BLaER1 treated with 17β-estradiol and CSF1 and Interleukin-3, amounts not matched to agents 10 nM and 100 nM (cell line): ENCODE results near the gene ZFAND5.

ENCODE experiments used
- H3K27ac ChIP-seq, 11 experiments: shearing (Covaris generic); formaldehyde crosslinking; 2 replicates each; pipeline ENCODE4 v1.8.1; 2022
- H3K27me3 ChIP-seq, 11 experiments: shearing (Covaris generic); formaldehyde crosslinking; 2 replicates each; pipeline ENCODE4 v1.8.1; 2022
- H3K36me3 ChIP-seq, 11 experiments: shearing (Covaris generic); formaldehyde crosslinking; 2 replicates each; pipeline ENCODE4 v1.8.1; 2022
- H3K4me1 ChIP-seq, 10 experiments: shearing (Covaris generic); formaldehyde crosslinking; 2 replicates each; pipeline ENCODE4 v1.8.1; 2022
- H3K4me2 ChIP-seq, 11 experiments: shearing (Covaris generic); formaldehyde crosslinking; 2 replicates each; pipeline ENCODE4 v1.8.1; 2022
- H3K4me3 ChIP-seq, 10 experiments: shearing (Covaris generic); formaldehyde crosslinking; 2 replicates each; pipeline ENCODE4 v1.8.1; 2022
- H3K9ac ChIP-seq, 11 experiments: shearing (Covaris generic); formaldehyde crosslinking; 2 replicates each; pipeline ENCODE4 v1.8.1; 2022
- H3K9me3 ChIP-seq, 11 experiments: shearing (Covaris generic); formaldehyde crosslinking; replicated peaks in 1 of 11; 2 replicates each; pipeline ENCODE4 v1.8.1; 2022
- H4K20me1 ChIP-seq, 11 experiments: shearing (Covaris generic); formaldehyde crosslinking; 2 replicates each; pipeline ENCODE4 v1.8.1; 2022
- Cebpa-rat ChIP-seq, 11 experiments: shearing (Covaris generic); IDR thresholded peaks; 2 replicates each; pipeline ENCODE4 v1.8.1; 2022

The ZFAND5 gene

DNA sequence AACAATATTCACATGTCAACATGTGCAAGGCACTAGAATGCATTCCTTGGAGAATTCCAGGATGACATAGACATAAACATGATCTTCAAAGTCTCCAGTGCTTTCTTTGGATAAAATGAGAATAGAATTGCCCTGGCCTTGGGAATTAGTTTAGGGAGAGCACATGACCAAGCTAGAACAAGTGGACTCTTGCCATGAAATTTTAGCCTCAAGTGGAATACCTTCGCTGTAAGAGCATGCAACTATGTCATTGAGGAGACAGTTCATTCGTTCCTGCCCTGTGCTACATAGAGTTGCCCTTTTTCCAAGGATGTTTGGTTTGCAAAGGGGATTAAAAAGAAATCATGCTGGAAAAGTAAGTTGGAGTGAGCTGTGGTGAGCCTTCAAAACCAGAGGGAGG lies 42.7 kb downstream of the ZFAND5 start:
- Histone ChIP-seq H3K4me2 (no peak overlapping the region), H3K27me3 (no peaks in the 10 kb centered on the region), H3K9me3 (peaks cover 0 to 6% (median 0%) of the 10 kb centered on the region in 11 experiments; a peak in 8 of 22 replicates), H3K36me3 (no peaks in the 10 kb centered on the region), H3K4me1 (peaks cover 0 to 13% (median 4%) of the 10 kb centered on the region in 10 experiments; a peak in 10 of 20 replicates), H4K20me1 (no peaks in the 10 kb centered on the region), H3K27ac (no peak overlapping the region), H3K4me3 (no peak overlapping the region), H3K9ac (no peak overlapping the region)
- no peak for TF ChIP-seq Cebpa-rat (IDR thresholded peaks at IDR 0.05)

DNA sequence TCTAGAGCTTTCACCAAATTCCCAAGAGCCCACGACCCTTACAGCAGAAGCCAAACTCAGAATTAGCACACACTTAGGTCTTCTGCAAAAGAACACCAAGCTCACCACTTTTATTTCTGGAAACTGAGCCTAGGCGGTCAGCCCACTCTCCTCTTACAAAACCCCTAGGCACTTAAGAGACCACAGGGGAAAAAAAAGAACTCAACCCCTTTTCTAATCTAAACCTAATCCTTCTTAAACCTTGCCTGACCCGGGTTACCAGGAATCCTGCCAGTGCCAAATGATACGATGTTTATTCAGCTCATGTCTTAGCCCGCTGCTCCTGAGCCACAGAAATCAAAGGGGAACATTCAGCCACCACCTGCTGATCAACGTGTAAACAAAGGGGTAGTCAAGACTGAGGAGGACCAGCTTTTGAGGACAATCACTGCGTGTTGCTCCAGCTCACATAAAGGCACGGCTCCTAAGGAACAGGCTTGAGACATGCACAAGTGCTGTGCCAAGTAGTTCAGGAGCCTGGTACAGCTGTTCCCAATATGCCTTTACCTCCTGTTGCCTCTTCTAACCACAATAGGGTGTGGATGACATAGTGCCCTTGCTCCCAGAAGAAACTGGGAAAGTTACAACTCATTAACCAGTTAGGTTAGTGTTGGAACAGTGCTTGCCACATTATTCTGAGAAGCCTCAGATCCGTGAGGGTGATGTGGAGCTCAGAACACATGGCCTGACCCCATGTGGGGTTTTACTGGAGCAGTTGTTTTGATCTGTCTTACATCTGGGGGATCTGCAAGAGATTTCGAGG lies 49.3 kb downstream of the ZFAND5 start:
- Histone ChIP-seq H3K27ac (peak overlapping the region in 10 of 11 experiments; percentile 32 to 82 (median 76); a peak in 20 of 22 replicates), H3K9ac (peak overlapping the region; percentile 18 to 75 (median 61); a peak in 21 of 22 replicates)

DNA sequence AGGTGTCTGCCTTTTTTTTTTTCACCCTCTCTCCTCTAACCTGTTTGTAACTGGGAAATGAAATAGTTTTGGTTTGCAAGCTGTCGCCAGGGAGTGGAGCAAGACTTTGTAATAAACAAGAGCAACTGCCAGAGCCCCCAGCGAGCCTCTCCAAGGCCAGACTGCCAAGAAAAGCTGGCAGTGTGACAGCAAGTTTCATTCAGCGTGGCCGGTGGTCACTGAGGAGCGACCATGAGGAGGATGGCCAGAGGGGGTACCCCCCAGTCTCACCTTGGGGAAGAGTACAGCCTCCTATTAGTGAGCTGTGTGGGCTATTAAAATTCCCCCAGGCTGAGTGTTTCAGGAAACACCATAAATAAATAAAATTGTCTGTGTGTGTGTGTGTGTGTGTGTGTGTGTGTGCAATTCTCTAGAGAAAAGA lies 49.9 kb downstream of the ZFAND5 start:
- Histone ChIP-seq H4K20me1 (no peaks in the 10 kb centered on the region), H3K4me3 (peak overlapping the region in 8 of 10 experiments; percentile 15 to 48 (median 30); a peak in 11 of 20 replicates), H3K4me2 (peak overlapping the region; percentile 73 to 85 (median 82)), H3K9me3 (no peaks in the 10 kb centered on the region), H3K9ac (peak overlapping the region; percentile 18 to 75 (median 61); a peak in 20 of 22 replicates), H3K4me1 (peaks cover 38 to 59% (median 41%) of the 10 kb centered on the region in 10 experiments), H3K27me3 (no peaks in the 10 kb centered on the region), H3K27ac (peak overlapping the region in 10 of 11 experiments; percentile 32 to 82 (median 76); a peak in 20 of 22 replicates), H3K36me3 (no peaks in the 10 kb centered on the region)
- TF ChIP-seq Cebpa-rat (IDR thresholded peaks at IDR 0.05) = peak in 1 of 11 experiments; percentile 31; a peak in 2 of 22 replicates

More for the DNA sequence above, 49.3 kb downstream of the ZFAND5 start:
- peak in 3 of 11 experiments; percentile 5 to 63 (median 38); a peak in 2 of 22 replicates for TF ChIP-seq Cebpa-rat (IDR thresholded peaks at IDR 0.05)
- Histone ChIP-seq H4K20me1 (no peaks in the 10 kb centered on the region), H3K36me3 (no peaks in the 10 kb centered on the region), H3K27me3 (no peaks in the 10 kb centered on the region), H3K9me3 (no peaks in the 10 kb centered on the region), H3K4me3 (peak overlapping the region in 8 of 10 experiments; percentile 15 to 48 (median 30); a peak in 10 of 20 replicates), H3K4me2 (peak overlapping the region; percentile 73 to 85 (median 82)), H3K4me1 (peaks cover 38 to 59% (median 41%) of the 10 kb centered on the region in 10 experiments)

DNA sequence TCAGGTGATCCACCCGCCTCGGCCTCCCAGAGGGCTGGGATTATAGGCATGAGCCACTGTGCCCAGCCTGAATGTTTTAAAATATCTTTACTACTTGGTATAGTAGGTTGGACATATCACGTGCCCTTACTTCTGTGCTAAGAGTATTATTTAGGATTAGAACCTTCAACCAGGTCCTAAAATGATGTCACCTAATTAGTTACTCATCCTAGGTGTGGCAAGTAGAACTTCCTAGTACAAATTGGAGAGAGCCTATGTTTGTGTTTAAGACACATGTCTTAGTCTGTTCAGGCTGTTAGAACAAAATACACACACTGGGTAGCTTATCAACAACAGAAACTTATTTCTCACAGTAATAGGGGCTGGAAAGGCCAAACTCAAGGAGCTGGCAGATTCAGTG lies 51.5 kb downstream of the ZFAND5 start:
- Histone ChIP-seq H3K27ac (peak overlapping the region in 9 of 11 experiments; percentile 12 to 82 (median 77); a peak in 12 of 22 replicates), H3K9ac (no peak overlapping the region), H3K27me3 (no peaks in the 10 kb centered on the region), H3K4me1 (peaks cover 40 to 63% (median 46%) of the 10 kb centered on the region in 10 experiments), H3K4me3 (no peak overlapping the region), H3K4me2 (peak overlapping the region in 10 of 11 experiments; percentile 27 to 85 (median 82); a peak in 14 of 22 replicates), H4K20me1 (no peaks in the 10 kb centered on the region), H3K36me3 (no peaks in the 10 kb centered on the region), H3K9me3 (no peaks in the 10 kb centered on the region)
- no peak for TF ChIP-seq Cebpa-rat (IDR thresholded peaks at IDR 0.05)

DNA sequence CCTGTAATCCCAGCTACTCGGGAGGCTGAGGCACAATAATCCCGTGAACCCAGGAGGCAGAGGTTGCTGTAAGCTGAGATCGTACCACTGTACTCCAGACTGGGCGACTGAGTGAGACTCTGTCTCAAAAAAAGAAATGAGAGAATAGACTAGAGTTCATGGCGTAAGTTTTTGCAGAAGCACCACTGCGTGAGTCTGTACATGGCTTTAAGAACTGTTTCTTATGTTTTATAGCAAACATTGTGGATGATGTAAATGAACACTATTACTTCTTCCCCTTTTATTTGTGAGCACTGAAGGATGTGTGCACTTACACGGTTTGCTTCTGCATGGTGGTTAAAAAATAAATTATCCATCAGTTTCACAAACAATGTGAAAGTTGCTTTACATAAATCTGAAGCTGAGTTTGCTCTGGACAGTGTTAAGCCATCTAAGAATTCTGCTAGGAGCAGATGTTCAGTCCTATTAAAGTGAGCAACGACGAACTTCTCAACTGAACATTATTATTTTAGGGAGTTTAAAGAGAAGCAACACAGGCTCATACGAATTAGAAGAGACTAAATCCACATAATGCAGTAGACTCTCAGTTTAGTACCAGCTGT lies 52.5 kb downstream of the ZFAND5 start:
- Histone ChIP-seq H3K4me3 (no peak overlapping the region), H3K9me3 (no peaks in the 10 kb centered on the region), H3K27ac (no peak overlapping the region), H3K27me3 (no peaks in the 10 kb centered on the region), H3K9ac (no peak overlapping the region), H3K4me2 (peak overlapping the region in 2 of 11 experiments; percentile 29 to 57; a peak in 2 of 22 replicates), H3K4me1 (peaks cover 40 to 64% (median 50%) of the 10 kb centered on the region in 10 experiments), H4K20me1 (no peaks in the 10 kb centered on the region), H3K36me3 (no peaks in the 10 kb centered on the region)
- TF ChIP-seq Cebpa-rat (IDR thresholded peaks at IDR 0.05) = no peak

DNA sequence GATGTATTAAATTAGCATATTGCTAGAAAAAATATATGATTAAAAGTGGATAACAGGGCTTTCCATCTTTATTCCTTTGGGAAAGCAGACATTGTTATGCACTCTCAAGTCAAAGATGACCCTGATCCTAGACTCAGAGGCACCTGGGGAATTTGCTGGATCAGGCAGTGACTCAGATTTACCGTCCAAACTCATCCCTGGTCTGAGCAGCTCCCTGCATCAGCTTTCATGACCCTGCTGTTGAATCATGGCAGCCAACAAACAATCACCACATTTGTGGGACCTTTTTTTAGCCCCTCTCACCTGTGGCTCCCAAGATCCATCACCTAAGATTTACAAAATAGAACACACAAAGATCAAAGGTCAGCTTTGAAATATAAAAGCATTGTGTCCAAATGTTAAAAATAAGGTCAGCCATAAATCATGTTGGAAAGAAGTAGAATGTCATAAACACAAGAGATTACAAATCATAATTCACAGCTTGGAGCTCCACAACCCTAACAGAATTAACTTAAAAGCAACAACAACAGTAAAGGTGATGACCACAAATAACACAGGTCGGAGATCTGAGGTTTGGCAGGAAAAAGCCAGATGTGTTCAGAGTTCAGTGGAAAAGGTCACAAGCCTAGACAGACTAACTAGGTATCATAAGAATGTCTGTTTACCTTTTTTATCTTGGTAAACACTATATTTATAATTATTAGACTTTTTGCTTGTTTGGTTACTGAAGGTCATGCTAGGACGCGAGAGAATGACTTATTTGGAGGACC lies 55.5 kb downstream of the ZFAND5 start:
- Histone ChIP-seq H3K27me3 (no peaks in the 10 kb centered on the region), H3K27ac (no peak overlapping the region), H3K4me3 (no peak overlapping the region), H3K4me1 (peaks cover 23 to 61% (median 42%) of the 10 kb centered on the region in 10 experiments), H3K36me3 (no peaks in the 10 kb centered on the region), H4K20me1 (no peaks in the 10 kb centered on the region), H3K9me3 (no peaks in the 10 kb centered on the region), H3K9ac (no peak overlapping the region), H3K4me2 (no peak overlapping the region)
- TF ChIP-seq Cebpa-rat (IDR thresholded peaks at IDR 0.05) = no peak

GRCh38 chr9:72306761-72307160 lies 58.2 kb downstream of the ZFAND5 start:
- Histone ChIP-seq H3K4me1 (peaks cover 8 to 60% (median 32%) of the 10 kb centered on the region in 10 experiments; a peak in 19 of 20 replicates), H3K4me2 (peak overlapping the region in 5 of 11 experiments; percentile 23 to 97 (median 79); a peak in 10 of 22 replicates), H3K4me3 (no peak overlapping the region), H3K27me3 (no peaks in the 10 kb centered on the region), H4K20me1 (no peaks in the 10 kb centered on the region), H3K27ac (peak overlapping the region in 4 of 11 experiments; percentile 75 to 88 (median 82); a peak in 7 of 22 replicates), H3K9me3 (no peaks in the 10 kb centered on the region), H3K36me3 (no peaks in the 10 kb centered on the region), H3K9ac (0 out of 22 replicates have a peak overlapping the region, but pooled peaks of 1 of the 11 experiments have one; percentile 65)
- TF ChIP-seq Cebpa-rat (IDR thresholded peaks at IDR 0.05) = no peak

DNA sequence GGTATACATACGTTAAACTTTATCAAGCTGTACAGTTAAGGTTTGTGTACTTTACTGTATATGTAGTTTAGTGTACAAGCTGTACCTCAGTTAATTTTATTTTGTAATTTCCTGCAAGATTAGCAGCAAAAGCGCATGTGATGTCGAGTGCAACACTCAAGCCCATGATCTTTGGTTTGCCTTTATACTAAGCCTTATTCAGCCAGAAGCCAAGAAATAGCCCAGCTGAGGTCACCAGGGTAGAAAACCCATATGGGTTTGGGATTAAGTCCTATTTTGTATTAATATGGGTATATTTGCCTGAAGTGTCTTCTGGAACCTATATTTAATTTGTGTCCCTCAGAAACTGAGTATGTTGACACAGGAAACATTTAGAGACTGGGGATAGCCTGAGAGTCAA lies 59.3 kb downstream of the ZFAND5 start:
- peak overlapping the region in 4 of 10 experiments; percentile 27 to 53 (median 50); a peak in 6 of 20 replicates for H3K4me3 ChIP-seq
- H3K27ac ChIP-seq = peak overlapping the region in 9 of 11 experiments; percentile 27 to 88 (median 69); a peak in 14 of 22 replicates
- peak overlapping the region; percentile 19 to 97 (median 55); a peak in 21 of 22 replicates for H3K4me2 ChIP-seq

More for the DNA sequence above, 59.3 kb downstream of the ZFAND5 start:
- no peaks in the 10 kb centered on the region for H3K9me3 ChIP-seq
- H3K9ac ChIP-seq = peak overlapping the region in 6 of 11 experiments; percentile 31 to 69 (median 52); a peak in 9 of 22 replicates
- H3K36me3 ChIP-seq = no peaks in the 10 kb centered on the region
- H4K20me1 ChIP-seq = no peaks in the 10 kb centered on the region
- H3K27me3 ChIP-seq = no peaks in the 10 kb centered on the region
- TF ChIP-seq Cebpa-rat (IDR thresholded peaks at IDR 0.05) = no peak
- H3K4me1 ChIP-seq = peaks cover 8 to 65% (median 36%) of the 10 kb centered on the region in 10 experiments; a peak in 19 of 20 replicates
